HT1080 (cell line): ENCODE data around the gene CBX1. TPM values are rescaled to one million over a fixed set of nuclear protein-coding genes. Genes with fewer than 3 reads are reported as not detected.
A peak's percentile ranks its signal among the peaks of the same experiment; 100 is the strongest.

Source experiments
- DNase-seq: peaks from one replicate; pipeline ENCODE4 v3.0.0-alpha.2; 2015; ENCODE audit warnings: low read depth
- polyA plus RNA-seq, 2 experiments: library from polyadenylated mRNA; depleted of rRNA; stranded (reverse); fragments of >200 nt; gene quantifications; 2 replicates each; pipeline ENCODE4 v1.2.3, GENCODE V29; 2015
- total RNA-seq: library from RNA; depleted of rRNA; stranded (reverse); fragments of >200 nt; shearing (Covaris generic); gene quantifications from 2 replicates; pipeline ENCODE4 v1.2.3, GENCODE V29; 2014; rRNA removed

CBX1 gene
- 67.3 and 84.4 TPM in 2 replicates for total RNA-seq
- 65.6 and 69.6 TPM in 2 replicates for polyA plus RNA-seq (2015; cell fraction: cytosol; rRNA removed)
- 36.2 TPM in 2 replicates for polyA plus RNA-seq (2015; cell fraction: nucleus; rRNA removed)

GRCh38 chr17:48101012-48101720, at the start of gene CBX1:
Gene CBX1, minus strand, starts transcription at chr17:48101478. Its CDS starts 24,474 bp downstream, at chr17:48077004.
- peak; percentile 95 for DNase-seq

GRCh38 chr17:48150597-48151001, 49.3 kb upstream of the CBX1 start:
- no peak for DNase-seq

GRCh38 chr17:48149787-48150463, 48.6 kb upstream of the CBX1 start:
- no peak for DNase-seq

- DNase-seq = no peak
These were observed 47.8 kb upstream of the CBX1 start for GRCh38 chr17:48148854-48149786.

- no peak for DNase-seq
These were observed 46.9 kb upstream of the CBX1 start for GRCh38 chr17:48148029-48148770.

GRCh38 chr17:48144976-48145798, 43.9 kb upstream of the CBX1 start:
- no peak for DNase-seq

- DNase-seq = no peak
These were observed 43.0 kb upstream of the CBX1 start for GRCh38 chr17:48144231-48144630.

GRCh38 chr17:48143629-48144028, 42.4 kb upstream of the CBX1 start:
- DNase-seq = no peak

GRCh38 chr17:48139944-48140343, 38.7 kb upstream of the CBX1 start:
- DNase-seq = no peak

GRCh38 chr17:48137656-48138055, 36.4 kb upstream of the CBX1 start:
- DNase-seq = no peak

- no peak for DNase-seq
These were observed 33.7 kb upstream of the CBX1 start for GRCh38 chr17:48134912-48135480.

- no peak for DNase-seq
These were observed 31.1 kb upstream of the CBX1 start for GRCh38 chr17:48132385-48132784.

GRCh38 chr17:48131216-48131824, 30.0 kb upstream of the CBX1 start:
- peak; percentile 52 for DNase-seq

- no peak for DNase-seq
These were observed 28.7 kb upstream of the CBX1 start for GRCh38 chr17:48129981-48130380.

- DNase-seq = no peak
These were observed 27.1 kb upstream of the CBX1 start for GRCh38 chr17:48128400-48128799.

- DNase-seq = peak; percentile 84
These were observed 26.2 kb upstream of the CBX1 start for GRCh38 chr17:48127371-48128051.

GRCh38 chr17:48126532-48126850, 25.2 kb upstream of the CBX1 start:
- DNase-seq = no peak

GRCh38 chr17:48125829-48126531, 24.7 kb upstream of the CBX1 start:
- no peak for DNase-seq
